Mucosa of stomach (tissue), 1 donor: ENCODE results near the gene TEX261.
A peak's percentile ranks its signal among the peaks of the same experiment; 100 is the strongest.

ENCODE experiments used
- H3K27me3 ChIP-seq: one replicate; pipeline ENCODE4 v1.7.0; 2013; ENCODE audit warnings: mild to moderate bottlenecking, low read length; ENCODE audit not compliant: control insufficient read depth, insufficient read depth
- H3K36me3 ChIP-seq: one replicate; pipeline ENCODE4 v1.7.0; 2013; ENCODE audit warnings: low read length; ENCODE audit not compliant: control insufficient read depth, insufficient read depth
- H3K4me1 ChIP-seq: one replicate; pipeline ENCODE4 v1.7.0; 2013; ENCODE audit warnings: mild to moderate bottlenecking, low read length; ENCODE audit not compliant: control insufficient read depth, insufficient read depth
- H3K4me3 ChIP-seq: one replicate; pipeline ENCODE4 v1.7.0; 2013; ENCODE audit warnings: low read length
- H3K9ac ChIP-seq: one replicate; pipeline ENCODE4 v1.7.0; 2013; ENCODE audit warnings: mild to moderate bottlenecking, low read length, moderate library complexity
- H3K9me3 ChIP-seq: one replicate; pipeline ENCODE4 v1.7.0; 2013; ENCODE audit warnings: mild to moderate bottlenecking, low read length, moderate library complexity; ENCODE audit not compliant: control insufficient read depth
- donor health status: Pancreatic carcinoma.

TEX261 gene

DNA sequence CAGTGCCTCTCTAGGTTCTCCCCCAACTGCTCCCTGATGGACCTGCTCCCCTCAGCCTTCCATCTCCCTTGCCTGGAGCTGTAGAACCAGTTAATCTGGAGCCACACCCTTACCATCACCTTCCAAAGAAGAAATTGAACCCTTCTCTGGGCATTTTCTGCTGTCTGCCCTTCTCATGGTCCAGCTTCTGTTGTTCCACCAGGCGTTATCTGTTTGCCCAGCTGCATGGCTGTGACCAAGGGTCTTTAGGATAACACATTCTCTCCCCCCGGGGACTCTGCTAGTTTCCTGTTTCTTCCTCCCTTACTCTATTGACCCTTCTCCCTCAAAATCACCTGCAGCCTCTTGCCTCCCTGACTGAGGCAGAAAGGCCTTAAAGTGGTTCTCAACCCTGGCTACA, 19.4 kb downstream of the TEX261 start:
- H3K27me3 ChIP-seq = no peaks in the 10 kb centered on the region
- H3K4me3 ChIP-seq = no peak overlapping the region
- H3K9ac ChIP-seq = no peak overlapping the region

DNA sequence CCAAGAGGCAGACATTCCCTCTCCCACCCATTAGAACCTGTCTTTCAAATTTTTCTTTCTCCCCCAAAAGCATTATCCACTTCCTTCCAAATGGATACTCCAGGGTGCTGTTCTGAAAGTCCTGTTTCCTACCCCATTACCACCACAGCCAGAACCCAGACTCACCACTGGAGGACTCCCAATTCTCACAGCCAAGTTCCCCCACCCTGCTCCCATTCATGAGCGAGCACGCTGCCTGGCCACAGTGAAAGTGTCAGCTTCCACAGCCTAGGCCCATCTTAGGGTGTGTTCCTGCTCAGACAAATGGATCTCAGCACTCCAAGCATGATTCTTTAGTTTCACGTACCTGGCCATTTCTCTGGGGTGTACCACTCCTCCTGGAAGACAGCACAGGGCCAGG, 20.1 kb downstream of the TEX261 start:
- Histone ChIP-seq H3K4me3 (no peak overlapping the region), H3K9ac (no peak overlapping the region), H3K36me3 (no peaks in the 10 kb centered on the region), H3K4me1 (peaks cover 13% of the 10 kb centered on the region), H3K27me3 (no peaks in the 10 kb centered on the region), H3K9me3 (no peaks in the 10 kb centered on the region)

More for the DNA sequence above, 19.4 kb downstream of the TEX261 start:
- Histone ChIP-seq H3K36me3 (no peaks in the 10 kb centered on the region), H3K4me1 (peaks cover 13% of the 10 kb centered on the region), H3K9me3 (no peaks in the 10 kb centered on the region)

DNA sequence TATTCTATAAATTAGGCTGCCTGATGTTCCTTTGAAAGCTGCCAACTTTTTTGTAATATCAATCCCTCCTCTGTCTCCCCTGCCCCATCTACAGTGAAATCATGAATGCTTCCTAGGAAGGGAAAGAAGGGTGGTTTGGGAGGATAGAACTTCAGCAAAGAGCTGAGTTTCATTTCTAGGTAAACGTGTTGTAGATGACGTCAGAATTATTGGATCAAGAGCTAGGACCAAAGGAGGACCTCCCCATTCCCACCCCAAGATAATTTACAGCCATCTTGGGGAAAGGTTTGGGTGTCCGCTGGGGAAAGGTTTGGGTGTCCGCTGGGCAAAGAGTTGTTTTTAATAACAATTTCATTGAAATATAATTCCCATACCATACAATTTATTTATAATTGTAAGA, 27.5 kb downstream of the TEX261 start:
- Histone ChIP-seq H3K4me3 (no peak overlapping the region), H3K36me3 (no peaks in the 10 kb centered on the region), H3K9ac (no peak overlapping the region), H3K27me3 (peaks cover 17% of the 10 kb centered on the region), H3K9me3 (no peaks in the 10 kb centered on the region), H3K4me1 (no peaks in the 10 kb centered on the region)

DNA sequence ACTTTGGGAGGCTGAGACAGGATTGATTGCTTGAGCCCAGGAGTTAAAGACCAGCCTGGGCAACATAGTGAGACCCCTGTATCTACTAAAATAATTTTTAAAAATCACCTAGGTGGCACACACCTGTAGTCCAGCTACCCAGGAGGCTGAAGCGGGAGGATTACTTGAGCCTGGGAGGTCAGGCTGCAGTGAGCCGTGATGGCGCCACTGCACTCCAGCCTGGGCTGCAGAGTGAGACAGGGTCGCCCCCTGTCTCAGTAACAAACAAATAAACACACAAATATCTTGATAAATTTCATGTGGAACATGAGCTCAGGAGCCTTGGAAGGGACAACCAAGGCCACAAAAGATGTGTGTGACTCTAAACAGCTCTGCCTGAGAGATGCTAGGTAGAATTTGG, 28.0 kb downstream of the TEX261 start:
- Histone ChIP-seq H3K4me3 (no peak overlapping the region), H3K9me3 (no peaks in the 10 kb centered on the region), H3K9ac (no peak overlapping the region), H3K4me1 (no peaks in the 10 kb centered on the region), H3K36me3 (no peaks in the 10 kb centered on the region), H3K27me3 (peaks cover 17% of the 10 kb centered on the region)

DNA sequence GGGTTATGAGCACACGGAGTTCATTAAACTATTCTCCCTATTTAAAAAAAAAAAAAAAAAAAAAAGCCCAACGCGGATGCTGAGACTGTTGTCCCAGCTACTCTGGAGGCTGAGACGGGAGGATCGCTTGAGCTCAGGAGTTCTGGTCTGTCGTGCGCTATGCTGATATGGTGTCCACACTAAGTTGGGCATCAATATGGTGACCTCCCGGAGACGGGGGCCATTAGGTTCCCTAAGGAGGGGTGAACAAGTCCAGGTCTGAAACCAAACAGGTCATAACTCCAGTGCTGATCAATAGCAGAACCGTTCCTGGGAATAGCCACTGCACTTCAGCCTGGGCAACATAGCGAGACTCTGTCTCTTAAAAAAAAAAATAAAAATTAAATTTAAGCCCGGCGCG, 29.2 kb downstream of the TEX261 start:
- Histone ChIP-seq H3K27me3 (peaks cover 23% of the 10 kb centered on the region), H3K4me1 (no peaks in the 10 kb centered on the region), H3K9me3 (no peaks in the 10 kb centered on the region), H3K36me3 (no peaks in the 10 kb centered on the region), H3K4me3 (no peak overlapping the region), H3K9ac (peak overlapping the region; percentile 33)

DNA sequence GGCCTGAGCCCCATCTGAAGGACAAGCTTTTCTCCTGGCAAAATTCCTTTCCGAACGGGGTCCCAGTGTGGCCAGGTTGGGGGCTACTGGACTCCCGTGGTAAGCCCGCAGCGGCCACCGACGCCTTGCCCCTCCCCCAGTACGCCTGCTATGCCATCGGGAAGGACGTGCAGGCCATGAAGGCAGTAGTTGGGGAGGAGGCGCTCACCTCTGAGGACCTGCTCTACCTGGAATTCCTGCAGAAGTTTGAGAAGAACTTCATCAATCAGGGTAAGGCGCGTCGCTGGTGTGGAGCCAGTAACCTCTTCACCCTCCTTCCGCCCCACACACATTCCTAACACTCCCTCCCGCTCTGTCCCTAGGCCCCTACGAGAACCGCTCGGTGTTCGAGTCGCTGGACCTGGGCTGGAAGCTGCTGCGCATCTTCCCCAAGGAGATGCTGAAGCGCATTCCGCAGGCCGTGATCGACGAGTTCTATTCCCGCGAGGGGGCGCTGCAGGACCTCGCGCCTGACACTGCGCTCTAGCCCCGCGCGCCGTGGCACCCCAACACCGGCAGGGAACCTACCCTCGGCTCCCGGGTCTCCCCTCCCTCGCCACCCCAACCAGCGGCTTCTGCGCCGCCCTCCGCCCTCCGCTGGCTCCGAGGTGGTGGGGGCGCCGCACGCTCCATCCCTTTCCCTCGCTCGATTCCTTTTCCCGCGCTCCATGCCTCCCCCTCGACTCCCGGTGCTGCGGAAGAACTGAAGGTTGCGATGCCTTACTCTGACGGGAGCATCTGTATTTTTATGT, 29.9 kb downstream of the TEX261 start:
- Histone ChIP-seq H3K36me3 (no peaks in the 10 kb centered on the region), H3K4me1 (no peaks in the 10 kb centered on the region), H3K27me3 (peaks cover 23% of the 10 kb centered on the region), H3K4me3 (no peak overlapping the region), H3K9ac (peak overlapping the region; percentile 33), H3K9me3 (no peaks in the 10 kb centered on the region)

DNA sequence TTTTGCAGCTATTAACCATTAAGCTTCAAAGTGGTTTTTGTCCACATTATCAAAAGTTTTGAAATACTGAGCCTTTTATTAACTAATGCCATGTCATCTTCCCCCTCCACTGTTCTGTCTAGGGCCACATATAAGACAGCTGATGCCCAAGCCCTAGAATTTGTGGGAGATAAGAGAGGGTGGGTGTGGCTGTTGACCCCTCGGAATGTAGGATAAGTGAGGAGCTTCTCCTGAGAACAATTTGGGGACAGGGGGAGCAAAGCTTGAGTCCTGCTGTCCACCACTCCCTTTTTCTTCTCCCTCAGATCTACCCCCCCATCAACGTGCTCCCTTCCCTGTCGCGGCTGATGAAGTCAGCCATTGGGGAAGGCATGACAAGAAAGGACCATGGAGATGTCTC, 30.5 kb downstream of the TEX261 start:
- H3K27me3 ChIP-seq = peaks cover 23% of the 10 kb centered on the region
- no peak overlapping the region for H3K9ac ChIP-seq
- no peaks in the 10 kb centered on the region for H3K9me3 ChIP-seq

DNA sequence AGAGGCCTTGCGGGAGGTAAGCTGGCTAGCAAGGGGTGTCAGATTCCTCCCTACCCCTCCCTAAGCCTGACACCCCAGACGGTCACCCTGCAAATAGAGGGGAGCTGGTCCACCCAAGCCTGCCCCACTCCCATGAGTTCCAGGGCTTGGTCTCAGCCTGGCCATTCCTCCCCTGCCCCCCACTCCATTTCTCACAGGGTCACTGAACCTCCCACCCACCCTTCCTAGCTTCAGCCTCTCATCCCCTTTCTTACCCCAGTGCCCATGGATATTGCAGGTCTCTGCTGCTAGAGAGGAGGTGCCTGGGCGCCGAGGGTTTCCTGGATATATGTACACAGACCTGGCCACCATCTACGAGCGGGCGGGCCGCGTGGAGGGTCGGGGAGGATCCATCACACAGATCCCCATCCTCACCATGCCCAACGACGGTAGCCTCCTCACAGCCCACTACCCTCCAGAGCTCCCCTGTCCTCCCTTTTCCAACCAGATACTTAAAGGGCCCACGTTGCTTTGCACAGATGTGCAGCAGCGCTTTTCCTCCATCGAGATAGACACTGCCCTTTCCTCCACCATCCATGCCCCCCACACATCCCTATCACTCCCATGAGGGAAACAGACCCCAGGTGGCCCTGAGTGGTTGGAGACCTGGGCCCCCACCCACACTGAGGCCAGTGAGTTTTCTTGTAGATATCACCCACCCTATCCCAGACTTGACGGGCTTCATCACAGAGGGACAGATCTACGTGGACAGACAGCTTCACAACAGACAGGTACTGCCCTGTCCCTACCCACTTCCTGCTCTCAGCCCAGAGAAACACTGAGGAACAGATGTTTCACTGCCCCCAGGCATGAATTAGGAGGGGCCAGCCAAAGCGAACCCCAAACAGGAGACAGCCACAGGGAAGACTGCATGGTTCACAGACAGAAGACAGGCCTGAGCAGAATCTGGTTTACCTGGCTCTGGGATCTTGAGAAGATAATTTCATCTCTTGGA, 31.5 kb downstream of the TEX261 start:
- Histone ChIP-seq H3K4me3 (no peak overlapping the region), H3K36me3 (no peaks in the 10 kb centered on the region), H3K4me1 (no peaks in the 10 kb centered on the region), H3K9me3 (no peaks in the 10 kb centered on the region), H3K27me3 (peaks cover 23% of the 10 kb centered on the region), H3K9ac (no peak overlapping the region)

More for the DNA sequence above, 30.5 kb downstream of the TEX261 start:
- H3K4me1 ChIP-seq = no peaks in the 10 kb centered on the region
- H3K36me3 ChIP-seq = no peaks in the 10 kb centered on the region
- no peak overlapping the region for H3K4me3 ChIP-seq

DNA sequence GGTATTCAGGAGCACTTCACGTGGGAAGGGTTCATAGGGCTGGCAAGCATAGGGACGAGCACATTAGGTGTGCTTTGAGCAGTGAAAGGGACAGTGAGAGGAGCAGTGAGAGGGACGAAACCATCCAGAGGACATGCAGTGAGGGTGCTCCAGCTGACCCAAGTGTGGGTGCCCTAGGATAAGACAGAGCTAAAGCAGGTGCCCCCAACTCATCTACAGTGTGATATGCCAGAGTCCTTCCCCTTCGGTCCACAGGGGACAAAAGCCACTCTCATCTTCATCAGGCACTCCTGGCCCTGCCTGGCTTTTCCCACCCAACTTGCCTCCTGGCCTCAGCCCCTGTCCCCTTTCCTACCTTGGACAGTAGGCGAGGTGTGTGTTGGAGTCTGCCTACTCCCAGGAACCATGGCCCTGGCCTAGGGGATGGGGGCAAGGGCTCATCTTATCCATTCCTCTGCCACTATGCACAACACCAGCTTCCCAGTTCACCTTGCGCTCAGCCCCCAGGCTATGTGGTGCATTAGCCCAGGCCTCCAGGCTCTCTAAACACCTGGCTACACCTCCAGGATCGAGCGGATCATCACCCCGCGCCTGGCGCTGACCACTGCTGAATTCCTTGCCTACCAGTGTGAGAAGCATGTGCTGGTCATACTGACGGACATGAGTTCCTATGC, 32.3 kb downstream of the TEX261 start:
- H3K9me3 ChIP-seq = no peaks in the 10 kb centered on the region
- H3K4me3 ChIP-seq = no peak overlapping the region
- H3K9ac ChIP-seq = no peak overlapping the region
- no peaks in the 10 kb centered on the region for H3K4me1 ChIP-seq
- H3K27me3 ChIP-seq = peaks cover 23% of the 10 kb centered on the region
- no peaks in the 10 kb centered on the region for H3K36me3 ChIP-seq

DNA sequence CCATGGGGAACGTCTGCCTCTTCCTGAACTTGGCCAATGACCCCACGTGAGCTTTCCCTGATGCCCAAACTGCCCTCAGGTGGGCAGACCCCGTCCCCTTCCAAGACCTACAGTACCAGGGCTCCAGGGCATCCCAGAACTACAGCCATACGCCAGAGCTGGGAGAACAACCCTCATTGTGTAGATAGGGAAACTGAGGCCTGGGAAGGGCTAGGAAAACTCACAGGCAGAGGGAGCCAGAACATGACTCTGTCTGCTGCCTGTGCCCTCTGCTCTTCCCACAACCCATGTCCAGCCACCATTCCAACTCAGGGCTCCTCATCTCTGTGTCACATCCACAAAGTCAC, 33.1 kb downstream of the TEX261 start:
- Histone ChIP-seq H3K4me1 (no peaks in the 10 kb centered on the region), H3K36me3 (no peaks in the 10 kb centered on the region), H3K9ac (no peak overlapping the region), H3K27me3 (peaks cover 23% of the 10 kb centered on the region), H3K9me3 (no peaks in the 10 kb centered on the region), H3K4me3 (no peak overlapping the region)

DNA sequence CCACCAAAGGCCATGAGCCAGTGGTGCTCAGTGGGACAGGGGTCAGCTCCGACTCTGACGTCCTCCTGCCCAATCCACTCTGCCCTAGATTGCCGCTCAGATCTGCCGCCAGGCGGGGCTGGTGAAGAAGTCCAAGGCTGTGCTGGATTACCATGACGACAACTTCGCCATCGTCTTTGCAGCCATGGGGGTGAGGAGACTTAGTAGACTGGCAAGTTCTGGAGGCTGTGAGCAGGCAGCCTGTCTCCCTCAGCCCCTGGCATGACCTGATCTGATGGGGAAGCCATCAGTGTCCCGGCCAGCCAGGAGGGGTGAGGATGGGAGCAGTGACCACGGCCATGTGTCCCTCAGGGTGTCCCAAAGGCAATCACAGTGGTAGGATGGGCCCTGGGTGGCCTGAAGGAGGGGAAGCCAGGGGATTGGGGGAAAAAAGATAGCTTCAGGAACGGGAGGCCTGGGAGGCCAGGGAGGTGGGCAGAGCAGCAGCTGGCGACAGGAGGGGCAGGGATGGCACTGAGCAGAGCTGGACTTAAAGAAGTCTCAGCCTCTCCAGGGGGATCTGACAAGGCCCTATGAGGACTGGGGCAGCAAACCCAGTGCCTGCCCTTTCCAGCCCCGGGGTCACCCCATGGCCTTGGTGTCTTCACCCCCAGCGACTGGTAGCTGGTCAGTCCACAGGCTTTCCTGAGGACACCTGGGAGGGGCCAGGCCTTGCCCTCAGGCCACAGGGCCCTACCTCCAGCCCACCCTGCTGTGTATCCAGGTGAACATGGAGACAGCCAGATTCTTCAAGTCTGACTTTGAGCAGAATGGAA, 33.6 kb downstream of the TEX261 start:
- Histone ChIP-seq H3K9ac (no peak overlapping the region), H3K27me3 (peaks cover 23% of the 10 kb centered on the region), H3K4me1 (no peaks in the 10 kb centered on the region), H3K4me3 (no peak overlapping the region), H3K9me3 (no peaks in the 10 kb centered on the region), H3K36me3 (no peaks in the 10 kb centered on the region)
